Measurements from ENCODE around the gene GPR158. TPM values are rescaled to one million over a fixed set of nuclear protein-coding genes. Genes with fewer than 3 reads are reported as not detected.

GPR158 gene
- total RNA-seq, 1 experiment from 2014 or later, result 12.2 TPM

DNA sequence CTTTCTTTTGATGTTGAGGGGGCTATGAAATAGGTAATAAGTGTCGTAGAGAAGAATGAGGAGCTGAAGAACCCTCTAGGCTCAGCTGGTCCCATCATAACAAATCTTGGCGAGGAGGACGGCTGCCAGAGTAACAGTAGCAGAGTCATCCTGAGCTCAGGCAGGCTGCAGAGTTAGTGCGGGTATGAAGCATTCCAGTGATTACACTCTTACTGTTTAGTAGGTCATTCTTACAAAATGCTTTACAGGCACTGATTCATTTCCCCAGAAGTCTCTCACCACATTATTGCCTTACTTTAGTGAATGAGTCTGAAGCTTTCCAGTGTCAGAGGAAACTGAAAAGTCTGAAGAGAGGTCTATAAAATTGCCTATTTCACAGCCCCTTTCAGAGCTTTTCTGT is 43.9 kb upstream of the GPR158 start:
- no TSS peak for BruUV-seq (replicated peaks)
- TF ChIP-seq, protein P1, sequence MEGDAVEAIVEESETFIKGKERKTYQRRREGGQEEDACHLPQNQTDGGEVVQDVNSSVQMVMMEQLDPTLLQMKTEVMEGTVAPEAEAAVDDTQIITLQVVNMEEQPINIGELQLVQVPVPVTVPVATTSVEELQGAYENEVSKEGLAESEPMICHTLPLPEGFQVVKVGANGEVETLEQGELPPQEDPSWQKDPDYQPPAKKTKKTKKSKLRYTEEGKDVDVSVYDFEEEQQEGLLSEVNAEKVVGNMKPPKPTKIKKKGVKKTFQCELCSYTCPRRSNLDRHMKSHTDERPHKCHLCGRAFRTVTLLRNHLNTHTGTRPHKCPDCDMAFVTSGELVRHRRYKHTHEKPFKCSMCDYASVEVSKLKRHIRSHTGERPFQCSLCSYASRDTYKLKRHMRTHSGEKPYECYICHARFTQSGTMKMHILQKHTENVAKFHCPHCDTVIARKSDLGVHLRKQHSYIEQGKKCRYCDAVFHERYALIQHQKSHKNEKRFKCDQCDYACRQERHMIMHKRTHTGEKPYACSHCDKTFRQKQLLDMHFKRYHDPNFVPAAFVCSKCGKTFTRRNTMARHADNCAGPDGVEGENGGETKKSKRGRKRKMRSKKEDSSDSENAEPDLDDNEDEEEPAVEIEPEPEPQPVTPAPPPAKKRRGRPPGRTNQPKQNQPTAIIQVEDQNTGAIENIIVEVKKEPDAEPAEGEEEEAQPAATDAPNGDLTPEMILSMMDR (conservative IDR thresholded peaks at IDR 0.05), result no peak
- no peak for TF ChIP-seq EZH2 (IDR thresholded peaks at IDR 0.05; ENCODE audit: low read depth)
- Histone ChIP-seq H3K9me3 (ENCODE audit: insufficient read depth, low read depth) (no peaks in the 10 kb centered on the region), H4K20me1 (ENCODE audit: insufficient read depth) (no peaks in the 10 kb centered on the region), H3K4me2 (no peak overlapping the region), H3K36me3 (ENCODE audit: low read depth) (no peaks in the 10 kb centered on the region), H3K79me2 (ENCODE audit: low read depth) (no peaks in the 10 kb centered on the region), H3K27ac (no peak overlapping the region), H3K4me1 (replicated peaks; ENCODE audit: insufficient read depth) (no peaks in the 10 kb centered on the region), H3K4me3 (no peak overlapping the region), H2AFZ (no peak overlapping the region), H3K27me3 (ENCODE audit: insufficient read depth, low read depth) (no peaks in the 10 kb centered on the region), H3K9me2 (ENCODE audit: insufficient read depth) (no peaks in the 10 kb centered on the region), H3F3A (ENCODE audit: insufficient read depth, low read depth) (no peaks in the 10 kb centered on the region)
- no peak for DNase-seq
- intact Hi-C loops (cut with micrococcal nuclease; ENCODE audit: unreplicated experiment), result no loop called here
- POLR2A ChIA-PET (ENCODE audit: unreplicated experiment), result no interaction called here
- CTCF ChIA-PET, result no interaction called here

DNA sequence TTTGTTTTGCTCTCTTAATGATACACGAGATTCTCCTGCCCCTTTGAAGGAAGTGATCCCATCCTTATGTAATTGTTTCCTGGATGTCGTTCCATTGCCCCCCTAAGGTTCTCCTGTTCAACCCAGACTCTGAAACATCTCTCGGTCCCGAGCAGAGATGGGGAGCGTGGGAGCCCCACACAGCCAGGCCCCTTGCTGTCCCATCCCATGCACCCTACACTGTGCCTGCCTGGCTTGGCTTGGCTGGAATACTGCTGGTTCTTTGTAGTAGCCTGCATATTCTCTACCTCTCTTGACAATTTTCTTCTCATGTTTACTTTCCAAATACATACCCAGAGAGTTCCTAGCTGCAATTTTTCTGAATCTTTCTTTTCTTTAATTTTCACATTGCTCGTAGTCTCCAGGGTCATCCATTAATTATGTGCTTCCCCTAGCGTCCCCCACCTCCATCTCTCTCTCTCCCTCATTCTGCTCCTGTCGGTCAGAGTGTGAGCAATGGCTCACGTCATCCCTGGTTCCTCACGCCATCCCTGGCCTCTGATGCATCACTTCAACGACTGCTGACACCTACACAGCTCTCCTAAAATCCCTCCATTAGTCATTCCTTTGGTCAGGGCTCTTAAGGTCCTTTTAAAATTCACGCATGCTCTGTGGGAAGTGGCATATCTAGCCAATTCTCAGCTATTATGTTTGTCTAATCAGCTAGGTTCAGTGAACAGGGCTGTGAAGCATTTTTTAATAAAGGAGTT is 32.5 kb upstream of the GPR158 start:
- no peaks in the 10 kb centered on the region for H3K4me1 ChIP-seq (replicated peaks; ENCODE audit: insufficient read depth)
- TF ChIP-seq EZH2 (IDR thresholded peaks at IDR 0.05; ENCODE audit: low read depth), result no peak
- TF ChIP-seq, protein P1 (conservative IDR thresholded peaks at IDR 0.05), result no peak
- H3K36me3 ChIP-seq (ENCODE audit: low read depth), result no peaks in the 10 kb centered on the region
- H3K27ac ChIP-seq, result no peak overlapping the region
- no TSS peak for BruUV-seq (replicated peaks)
- H3K4me2 ChIP-seq, result no peak overlapping the region
- H3K4me3 ChIP-seq, result no peak overlapping the region
- no peaks in the 10 kb centered on the region for H3K9me3 ChIP-seq (ENCODE audit: insufficient read depth, low read depth)
- CTCF ChIA-PET, result interaction anchor here (0.7 kb wide), 1 partner anchor 29 kb away, joined by 7 read pairs; no protein-coding TSS in a partner anchor
- no peaks in the 10 kb centered on the region for H3F3A ChIP-seq (ENCODE audit: insufficient read depth, low read depth)
- POLR2A ChIA-PET (ENCODE audit: unreplicated experiment), result no interaction called here
- no peaks in the 10 kb centered on the region for H3K9me2 ChIP-seq (ENCODE audit: insufficient read depth)
- no peak for DNase-seq
- no peaks in the 10 kb centered on the region for H3K27me3 ChIP-seq (ENCODE audit: insufficient read depth, low read depth)
- H3K79me2 ChIP-seq (ENCODE audit: low read depth), result no peaks in the 10 kb centered on the region
- peak overlapping the region; percentile 43; the same call in 1 of the 2 replicates for H2AFZ ChIP-seq
- intact Hi-C loops (cut with micrococcal nuclease; ENCODE audit: unreplicated experiment), result no loop called here
- no peaks in the 10 kb centered on the region for H4K20me1 ChIP-seq (ENCODE audit: insufficient read depth)

DNA sequence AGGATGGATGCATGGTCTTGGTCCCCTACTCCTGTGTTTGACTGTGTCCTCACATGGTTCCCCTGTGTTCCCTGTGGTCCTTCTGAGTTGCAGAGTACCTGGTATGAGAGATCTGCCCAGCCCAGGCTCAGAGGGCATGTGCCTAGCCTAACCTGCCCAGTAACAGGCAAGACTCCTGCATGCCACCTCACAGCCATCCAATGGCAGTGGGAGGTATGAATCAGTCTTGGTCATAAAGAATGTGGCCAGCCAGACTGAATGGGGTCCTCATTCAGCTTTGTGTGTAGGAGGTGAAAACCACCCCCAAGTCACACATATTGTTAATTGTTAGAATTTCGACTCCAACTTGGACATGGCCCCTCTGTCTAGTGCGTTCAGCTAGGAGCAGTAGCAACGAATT is 17.2 kb upstream of the GPR158 start:
- ChIA-PET CTCF (interaction anchor here (0.7 kb wide), 1 partner anchor 568 kb away, joined by 7 read pairs; no protein-coding TSS in a partner anchor), POLR2A (ENCODE audit: unreplicated experiment) (interaction anchor here (0.7 kb wide), 1 partner anchor 539 kb away, joined by 7 read pairs; no protein-coding TSS in a partner anchor)
- Histone ChIP-seq H3K27me3 (ENCODE audit: insufficient read depth, low read depth) (no peaks in the 10 kb centered on the region), H3K36me3 (ENCODE audit: low read depth) (no peaks in the 10 kb centered on the region), H3K27ac (no peak overlapping the region), H3K9me3 (ENCODE audit: insufficient read depth, low read depth) (no peaks in the 10 kb centered on the region), H3K4me2 (no peak overlapping the region), H3K9me2 (ENCODE audit: insufficient read depth) (no peaks in the 10 kb centered on the region), H3K4me3 (no peak overlapping the region), H3F3A (ENCODE audit: insufficient read depth, low read depth) (no peaks in the 10 kb centered on the region), H4K20me1 (ENCODE audit: insufficient read depth) (no peaks in the 10 kb centered on the region), H3K79me2 (ENCODE audit: low read depth) (no peaks in the 10 kb centered on the region), H2AFZ (no peak overlapping the region), H3K4me1 (replicated peaks; ENCODE audit: insufficient read depth) (no peaks in the 10 kb centered on the region)
- no TSS peak for BruUV-seq (replicated peaks)
- DNase-seq, result no peak
- no peak for TF ChIP-seq EZH2 (IDR thresholded peaks at IDR 0.05; ENCODE audit: low read depth)
- TF ChIP-seq, protein P1 (conservative IDR thresholded peaks at IDR 0.05), result no peak
- intact Hi-C loops (cut with micrococcal nuclease; ENCODE audit: unreplicated experiment), result no loop called here
